NB4 (cell line): Measurements from ENCODE around the gene STAB1.
A peak's percentile ranks its signal among the peaks of the same experiment; 100 is the strongest.

ENCODE experiments used
- DNase-seq: peaks from one replicate; pipeline ENCODE4 v3.0.0; 2010; ENCODE audit warnings: low read depth
- H3K4me3 ChIP-seq: one replicate; pipeline ENCODE4 v1.5.1; 2011; ENCODE audit warnings: mild to moderate bottlenecking, low read depth, low read length, moderate library complexity
- MAX ChIP-seq: IDR thresholded peaks from 2 replicates; pipeline ENCODE4 v1.6.1; 2011; ENCODE audit warnings: low read depth, low read length
- MYC ChIP-seq: IDR thresholded peaks from 2 replicates; pipeline ENCODE4 v1.6.1; 2011; ENCODE audit warnings: low read depth, low read length
- POLR2A ChIP-seq: IDR thresholded peaks from 2 replicates; pipeline ENCODE4 v1.6.1; 2011; ENCODE audit warnings: mild to moderate bottlenecking; ENCODE audit not compliant: insufficient read length; ENCODE audit errors: extremely low read depth
- TF ChIP-seq, protein P1 (sequence below): IDR thresholded peaks from one replicate; pipeline ENCODE4 v1.5.1; 2012; ENCODE audit warnings: low read depth, low read length

STAB1 gene

DNA sequence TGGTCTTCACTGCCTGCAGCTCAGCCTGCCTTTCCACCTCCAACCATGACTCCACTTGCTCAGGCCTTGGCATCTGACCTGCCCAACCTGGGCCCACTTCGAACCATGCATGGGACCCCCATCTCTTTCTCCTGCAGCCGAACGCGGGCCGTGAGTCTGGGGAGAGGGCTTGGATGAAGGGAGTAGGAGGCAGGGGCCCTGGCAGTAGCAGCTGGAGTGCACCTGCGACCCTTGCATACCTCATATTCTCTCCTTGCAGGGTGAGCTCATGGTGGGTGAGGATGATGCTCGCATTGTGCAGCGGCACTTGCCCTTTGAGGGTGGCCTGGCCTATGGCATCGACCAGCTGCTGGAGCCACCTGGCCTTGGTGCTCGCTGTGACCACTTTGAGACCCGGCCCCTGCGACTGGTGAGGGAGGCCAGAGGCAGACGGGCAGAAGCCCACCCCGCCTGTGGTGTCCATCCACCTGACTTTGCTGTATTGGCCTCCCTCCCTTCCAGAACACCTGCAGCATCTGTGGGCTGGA lies 25.1 kb downstream of the STAB1 start:
- TF ChIP-seq, protein P1, sequence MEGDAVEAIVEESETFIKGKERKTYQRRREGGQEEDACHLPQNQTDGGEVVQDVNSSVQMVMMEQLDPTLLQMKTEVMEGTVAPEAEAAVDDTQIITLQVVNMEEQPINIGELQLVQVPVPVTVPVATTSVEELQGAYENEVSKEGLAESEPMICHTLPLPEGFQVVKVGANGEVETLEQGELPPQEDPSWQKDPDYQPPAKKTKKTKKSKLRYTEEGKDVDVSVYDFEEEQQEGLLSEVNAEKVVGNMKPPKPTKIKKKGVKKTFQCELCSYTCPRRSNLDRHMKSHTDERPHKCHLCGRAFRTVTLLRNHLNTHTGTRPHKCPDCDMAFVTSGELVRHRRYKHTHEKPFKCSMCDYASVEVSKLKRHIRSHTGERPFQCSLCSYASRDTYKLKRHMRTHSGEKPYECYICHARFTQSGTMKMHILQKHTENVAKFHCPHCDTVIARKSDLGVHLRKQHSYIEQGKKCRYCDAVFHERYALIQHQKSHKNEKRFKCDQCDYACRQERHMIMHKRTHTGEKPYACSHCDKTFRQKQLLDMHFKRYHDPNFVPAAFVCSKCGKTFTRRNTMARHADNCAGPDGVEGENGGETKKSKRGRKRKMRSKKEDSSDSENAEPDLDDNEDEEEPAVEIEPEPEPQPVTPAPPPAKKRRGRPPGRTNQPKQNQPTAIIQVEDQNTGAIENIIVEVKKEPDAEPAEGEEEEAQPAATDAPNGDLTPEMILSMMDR, result no peak
- no peak for TF ChIP-seq POLR2A
- TF ChIP-seq MAX, result no peak
- no peak overlapping the region for H3K4me3 ChIP-seq
- no peak for DNase-seq

GRCh38 chr3:52520716-52521487 lies 25.8 kb downstream of the STAB1 start:
- DNase-seq, result no peak
- TF ChIP-seq, protein P1, result no peak
- no peak for TF ChIP-seq MYC

DNA sequence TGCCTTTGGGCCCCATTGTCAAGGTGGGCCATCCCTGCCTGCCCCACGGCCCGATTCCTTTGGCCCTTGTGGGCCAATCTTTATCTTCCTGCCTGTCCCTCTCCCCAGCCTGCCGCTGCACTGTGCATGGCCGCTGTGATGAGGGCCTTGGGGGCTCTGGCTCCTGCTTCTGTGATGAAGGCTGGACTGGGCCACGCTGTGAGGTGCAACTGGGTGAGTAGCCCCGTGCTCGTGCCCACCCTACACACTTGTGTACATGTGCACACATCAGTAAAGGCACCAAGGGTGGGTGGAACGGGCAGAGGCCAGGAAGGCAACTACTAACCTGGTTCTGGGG lies 26.3 kb downstream of the STAB1 start:
- no peak for DNase-seq
- TF ChIP-seq, protein P1, result no peak
- TF ChIP-seq MAX (no peak), POLR2A (no peak), MYC (no peak)

More at GRCh38 chr3:52520716-52521487, 25.8 kb downstream of the STAB1 start:
- no peak overlapping the region for H3K4me3 ChIP-seq

GRCh38 chr3:52521881-52522650 lies 26.9 kb downstream of the STAB1 start:
- no peak overlapping the region for H3K4me3 ChIP-seq
- no peak for DNase-seq
- no peak for TF ChIP-seq MAX
- no peak for TF ChIP-seq MYC
- TF ChIP-seq, protein P1, result no peak
- TF ChIP-seq POLR2A, result no peak

More for the DNA sequence above, 26.3 kb downstream of the STAB1 start:
- no peak overlapping the region for H3K4me3 ChIP-seq

- no peak for TF ChIP-seq MYC
- H3K4me3 ChIP-seq, result no peak overlapping the region
- no peak for DNase-seq
Measured at GRCh38 chr3:52522651-52523251, 27.6 kb downstream of the STAB1 start.

DNA sequence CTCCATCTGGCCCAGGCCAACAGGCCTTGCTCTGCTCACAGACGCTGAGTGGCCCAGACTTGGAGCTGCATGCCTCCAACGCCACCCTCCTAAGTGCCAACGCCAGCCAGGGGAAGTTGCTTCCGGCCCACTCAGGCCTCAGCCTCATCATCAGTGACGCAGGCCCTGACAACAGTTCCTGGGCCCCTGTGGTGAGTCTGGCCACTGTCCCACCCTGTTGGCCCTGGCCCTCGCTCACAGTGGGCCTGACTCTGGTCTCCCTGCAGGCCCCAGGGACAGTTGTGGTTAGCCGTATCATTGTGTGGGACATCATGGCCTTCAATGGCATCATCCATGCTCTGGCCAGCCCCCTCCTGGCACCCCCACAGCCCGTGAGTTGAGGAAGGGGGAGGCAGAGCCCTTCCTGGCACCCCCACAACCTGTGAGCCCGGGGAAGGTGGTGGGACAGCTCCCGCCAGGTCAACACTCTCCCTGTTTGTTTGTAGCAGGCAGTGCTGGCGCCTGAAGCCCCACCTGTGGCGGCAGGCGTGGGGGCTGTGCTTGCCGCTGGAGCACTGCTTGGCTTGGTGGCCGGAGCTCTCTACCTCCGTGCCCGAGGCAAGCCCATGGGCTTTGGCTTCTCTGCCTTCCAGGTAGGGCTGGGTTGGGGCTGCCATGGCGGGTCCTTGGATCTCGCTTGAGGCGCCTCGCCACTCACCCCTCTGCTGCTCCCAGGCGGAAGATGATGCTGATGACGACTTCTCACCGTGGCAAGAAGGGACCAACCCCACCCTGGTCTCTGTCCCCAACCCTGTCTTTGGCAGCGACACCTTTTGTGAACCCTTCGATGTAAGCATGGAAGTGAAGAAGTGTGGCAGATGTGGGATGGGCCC lies 28.5 kb downstream of the STAB1 start:
- no peak overlapping the region for H3K4me3 ChIP-seq
- TF ChIP-seq MYC (no peak), MAX (no peak), POLR2A (no peak)
- TF ChIP-seq, protein P1, result no peak
- peak; percentile 48 for DNase-seq
